ENCODE measurements around the gene DOCK1. TPM values are rescaled to one million over a fixed set of nuclear protein-coding genes. Genes with fewer than 3 reads are reported as not detected.

The DOCK1 gene
- polyA plus RNA-seq, 1 of the 3 experiments (the other 2 are of a cell fraction): 15.5 TPM

DNA sequence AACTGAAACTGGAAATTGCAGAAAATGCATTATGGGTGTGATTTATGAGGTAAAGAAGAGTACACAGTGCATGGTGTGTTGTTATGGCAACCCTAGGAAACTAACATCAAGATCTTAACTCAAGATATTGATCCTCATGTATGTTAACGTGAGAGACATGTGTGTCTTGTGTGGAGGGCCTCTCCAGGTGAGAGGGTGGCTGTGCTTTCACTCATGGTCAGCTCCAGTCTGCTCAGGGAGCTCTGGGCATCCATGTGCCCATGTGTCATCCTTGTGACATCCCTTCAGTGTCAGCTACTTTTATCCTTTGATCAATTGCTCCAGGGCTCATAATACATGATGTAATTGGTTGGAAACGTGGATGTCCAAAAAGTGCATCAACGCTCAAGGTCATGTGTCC, 316.1 kb downstream of the DOCK1 start:
- H3K9ac ChIP-seq: no peak overlapping the region
- H3K27ac ChIP-seq (ENCODE audit: low read depth in 2 of 2, low read length in 1 of 2): no peak overlapping the region
- POLR2A ChIA-PET: no interaction called here
- no peaks in the 10 kb centered on the region for H3K9me2 ChIP-seq
- peaks cover 6 to 10% of the 10 kb centered on the region in 2 experiments; a peak in 3 of 4 replicates for H3K4me1 ChIP-seq (ENCODE audit: control insufficient read depth in 1 of 2, insufficient read depth in 2 of 2, low read depth in 1 of 2, low read length in 1 of 2)
- H3K4me2 ChIP-seq: no peak overlapping the region
- H4K20me1 ChIP-seq (ENCODE audit: insufficient read depth): no peaks in the 10 kb centered on the region
- no peaks in the 10 kb centered on the region for H3K79me2 ChIP-seq (ENCODE audit: insufficient read depth)
- H2AFZ ChIP-seq (ENCODE audit: low read depth): no peak overlapping the region
- no peaks in the 10 kb centered on the region for H3F3A ChIP-seq (replicated peaks; ENCODE audit: insufficient read depth)
- H3K27me3 ChIP-seq (ENCODE audit: insufficient read depth): no peaks in the 10 kb centered on the region
- no peak overlapping the region for H3K4me3 ChIP-seq (ENCODE audit: low read depth in 2 of 2, low read length in 1 of 2)
- WGBS (ENCODE audit: low lambda C conversion rate): 63% methylated on average over 3 of the region's 3 CpGs
- DNase-seq: no peak
- CTCF ChIA-PET: interaction anchor here (0.6 kb wide), 2 partner anchors 22 to 167 kb away, joined by 3 read pairs; no protein-coding TSS in a partner anchor
- H3K9me3 ChIP-seq: no peaks in the 10 kb centered on the region
- H3K36me3 ChIP-seq (replicated peaks in 1 of 2; ENCODE audit: control insufficient read depth in 1 of 2, insufficient read depth in 2 of 2, low read length in 1 of 2): no peaks in the 10 kb centered on the region
- TF ChIP-seq MXI1 (IDR thresholded peaks at IDR 0.05; ENCODE audit: low read depth, low read length): peak; percentile 29; the same call in 1 of the 2 replicates
- TF ChIP-seq IRF3 (IDR thresholded peaks at IDR 0.05; ENCODE audit: low read depth, low read length): no peak
- TF ChIP-seq, protein P1, sequence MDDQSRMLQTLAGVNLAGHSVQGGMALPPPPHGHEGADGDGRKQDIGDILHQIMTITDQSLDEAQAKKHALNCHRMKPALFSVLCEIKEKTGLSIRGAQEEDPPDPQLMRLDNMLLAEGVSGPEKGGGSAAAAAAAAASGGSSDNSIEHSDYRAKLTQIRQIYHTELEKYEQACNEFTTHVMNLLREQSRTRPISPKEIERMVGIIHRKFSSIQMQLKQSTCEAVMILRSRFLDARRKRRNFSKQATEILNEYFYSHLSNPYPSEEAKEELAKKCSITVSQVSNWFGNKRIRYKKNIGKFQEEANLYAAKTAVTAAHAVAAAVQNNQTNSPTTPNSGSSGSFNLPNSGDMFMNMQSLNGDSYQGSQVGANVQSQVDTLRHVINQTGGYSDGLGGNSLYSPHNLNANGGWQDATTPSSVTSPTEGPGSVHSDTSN (IDR thresholded peaks at IDR 0.05): no peak
- TF ChIP-seq RXRA (IDR thresholded peaks at IDR 0.05; ENCODE audit: borderline replicate concordance, low read depth): no peak

DNA sequence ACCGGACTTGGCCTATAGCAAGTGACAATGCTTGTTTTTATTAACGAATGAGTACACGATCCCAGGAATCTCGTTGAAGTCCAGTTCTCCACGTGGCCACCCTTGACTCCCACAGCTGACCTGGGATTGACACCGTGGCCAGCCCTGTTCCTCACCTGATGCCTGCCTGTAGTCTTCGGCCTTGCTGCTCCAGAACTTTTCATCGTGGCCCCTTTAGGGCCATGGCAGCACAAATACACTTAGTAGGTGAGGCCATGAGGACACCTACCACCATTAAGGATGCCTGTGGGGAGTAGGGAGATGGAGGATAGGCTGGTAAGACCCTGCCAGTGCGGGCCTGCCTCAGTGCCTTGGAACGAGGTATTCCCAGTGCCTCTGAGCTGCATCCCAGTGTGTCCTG, 321.8 kb downstream of the DOCK1 start:
- Histone ChIP-seq H3K79me2 (ENCODE audit: insufficient read depth) (no peaks in the 10 kb centered on the region), H3F3A (replicated peaks; ENCODE audit: insufficient read depth) (no peaks in the 10 kb centered on the region), H4K20me1 (ENCODE audit: insufficient read depth) (no peaks in the 10 kb centered on the region), H3K36me3 (replicated peaks in 1 of 2; ENCODE audit: control insufficient read depth in 1 of 2, insufficient read depth in 2 of 2, low read length in 1 of 2) (no peaks in the 10 kb centered on the region), H3K9me2 (no peaks in the 10 kb centered on the region), H3K4me1 (ENCODE audit: control insufficient read depth in 1 of 2, insufficient read depth in 2 of 2, low read depth in 1 of 2, low read length in 1 of 2) (no peaks in the 10 kb centered on the region), H3K9me3 (no peaks in the 10 kb centered on the region), H3K4me2 (no peak overlapping the region), H3K4me3 (ENCODE audit: low read depth in 2 of 2, low read length in 1 of 2) (no peak overlapping the region), H3K27ac (ENCODE audit: low read depth in 2 of 2, low read length in 1 of 2) (no peak overlapping the region), H3K9ac (no peak overlapping the region), H3K27me3 (ENCODE audit: insufficient read depth) (no peaks in the 10 kb centered on the region), H2AFZ (ENCODE audit: low read depth) (no peak overlapping the region)
- DNase-seq: no peak
- TF ChIP-seq FOXM1 (IDR thresholded peaks at IDR 0.05; ENCODE audit: low read depth) (no peak), MEF2A (IDR thresholded peaks at IDR 0.05; ENCODE audit: borderline replicate concordance, low read depth) (no peak), ZBTB33 (IDR thresholded peaks at IDR 0.05; ENCODE audit: borderline replicate concordance, low read depth) (no peak), SMC3 (IDR thresholded peaks at IDR 0.05; ENCODE audit: low read depth, low read length) (no peak), GATA2 (CRISPR knock-in tag; IDR thresholded peaks at IDR 0.05) (no peak), NFIC (IDR thresholded peaks at IDR 0.05; ENCODE audit: borderline replicate concordance) (no peak), MAX (IDR thresholded peaks at IDR 0.05; ENCODE audit: low read depth) (no peak), CHD2 (IDR thresholded peaks at IDR 0.05; ENCODE audit: low read length, partially characterized antibody) (no peak), ELF1 (IDR thresholded peaks at IDR 0.05) (no peak), TAF1 (IDR thresholded peaks at IDR 0.05; ENCODE audit: borderline replicate concordance, low read depth, low read length) (no peak)
- TF ChIP-seq, protein P2, sequence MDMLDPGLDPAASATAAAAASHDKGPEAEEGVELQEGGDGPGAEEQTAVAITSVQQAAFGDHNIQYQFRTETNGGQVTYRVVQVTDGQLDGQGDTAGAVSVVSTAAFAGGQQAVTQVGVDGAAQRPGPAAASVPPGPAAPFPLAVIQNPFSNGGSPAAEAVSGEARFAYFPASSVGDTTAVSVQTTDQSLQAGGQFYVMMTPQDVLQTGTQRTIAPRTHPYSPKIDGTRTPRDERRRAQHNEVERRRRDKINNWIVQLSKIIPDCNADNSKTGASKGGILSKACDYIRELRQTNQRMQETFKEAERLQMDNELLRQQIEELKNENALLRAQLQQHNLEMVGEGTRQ (IDR thresholded peaks at IDR 0.05; ENCODE audit: borderline replicate concordance, low read depth, low read length): no peak
- TF ChIP-seq, protein P3, sequence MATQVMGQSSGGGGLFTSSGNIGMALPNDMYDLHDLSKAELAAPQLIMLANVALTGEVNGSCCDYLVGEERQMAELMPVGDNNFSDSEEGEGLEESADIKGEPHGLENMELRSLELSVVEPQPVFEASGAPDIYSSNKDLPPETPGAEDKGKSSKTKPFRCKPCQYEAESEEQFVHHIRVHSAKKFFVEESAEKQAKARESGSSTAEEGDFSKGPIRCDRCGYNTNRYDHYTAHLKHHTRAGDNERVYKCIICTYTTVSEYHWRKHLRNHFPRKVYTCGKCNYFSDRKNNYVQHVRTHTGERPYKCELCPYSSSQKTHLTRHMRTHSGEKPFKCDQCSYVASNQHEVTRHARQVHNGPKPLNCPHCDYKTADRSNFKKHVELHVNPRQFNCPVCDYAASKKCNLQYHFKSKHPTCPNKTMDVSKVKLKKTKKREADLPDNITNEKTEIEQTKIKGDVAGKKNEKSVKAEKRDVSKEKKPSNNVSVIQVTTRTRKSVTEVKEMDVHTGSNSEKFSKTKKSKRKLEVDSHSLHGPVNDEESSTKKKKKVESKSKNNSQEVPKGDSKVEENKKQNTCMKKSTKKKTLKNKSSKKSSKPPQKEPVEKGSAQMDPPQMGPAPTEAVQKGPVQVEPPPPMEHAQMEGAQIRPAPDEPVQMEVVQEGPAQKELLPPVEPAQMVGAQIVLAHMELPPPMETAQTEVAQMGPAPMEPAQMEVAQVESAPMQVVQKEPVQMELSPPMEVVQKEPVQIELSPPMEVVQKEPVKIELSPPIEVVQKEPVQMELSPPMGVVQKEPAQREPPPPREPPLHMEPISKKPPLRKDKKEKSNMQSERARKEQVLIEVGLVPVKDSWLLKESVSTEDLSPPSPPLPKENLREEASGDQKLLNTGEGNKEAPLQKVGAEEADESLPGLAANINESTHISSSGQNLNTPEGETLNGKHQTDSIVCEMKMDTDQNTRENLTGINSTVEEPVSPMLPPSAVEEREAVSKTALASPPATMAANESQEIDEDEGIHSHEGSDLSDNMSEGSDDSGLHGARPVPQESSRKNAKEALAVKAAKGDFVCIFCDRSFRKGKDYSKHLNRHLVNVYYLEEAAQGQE (IDR thresholded peaks at IDR 0.05; ENCODE audit: low read depth, low read length): no peak
- ChIA-PET POLR2A (no interaction called here), CTCF (no interaction called here)
- 97% methylated on average over 10 of the region's 10 CpGs for WGBS (ENCODE audit: low lambda C conversion rate)

Measured in SK-N-SH (cell line).